ENCODE results near the gene ART5. TPM values are rescaled to one million over a fixed set of nuclear protein-coding genes. Genes with fewer than 3 reads are reported as not detected.

ART5 gene
- polyA plus RNA-seq, 1 experiment: 0.22 TPM

GRCh38 chr11:3639841-3640240, 2.0 kb downstream of the ART5 start:
- ChIA-PET POLR2A (no interaction called here), CTCF (no interaction called here)
- DNase-seq (ENCODE audit: low read depth, low spot score): no peak
- no peak for TF ChIP-seq CTCF (IDR thresholded peaks at IDR 0.05; ENCODE audit: low read depth, low read length)
- Histone ChIP-seq H3K9me3 (ENCODE audit: control insufficient read depth, insufficient read depth, low read length) (no peaks in the 10 kb centered on the region; the same call in 1 of the 2 replicates), H3K27ac (ENCODE audit: low read depth, low read length) (no peak overlapping the region), H3K27me3 (ENCODE audit: control insufficient read depth, insufficient read depth, low read length) (peaks cover 17% of the 10 kb centered on the region), H3K4me3 (ENCODE audit: low read depth, low read length) (no peak overlapping the region)

- Histone ChIP-seq H3K4me3 (ENCODE audit: low read depth, low read length) (no peak overlapping the region), H3K27me3 (ENCODE audit: control insufficient read depth, insufficient read depth, low read length) (peaks cover 20% of the 10 kb centered on the region), H3K9me3 (ENCODE audit: control insufficient read depth, insufficient read depth, low read length) (no peaks in the 10 kb centered on the region; the same call in 1 of the 2 replicates), H3K27ac (ENCODE audit: low read depth, low read length) (no peak overlapping the region)
- ChIA-PET CTCF (no interaction called here), POLR2A (no interaction called here)
- TF ChIP-seq CTCF (IDR thresholded peaks at IDR 0.05; ENCODE audit: low read depth, low read length): no peak
- DNase-seq (ENCODE audit: low read depth, low spot score): no peak
These were observed 3.3 kb downstream of the ART5 start for GRCh38 chr11:3638513-3638912.

- Histone ChIP-seq H3K27ac (ENCODE audit: low read depth, low read length) (no peak overlapping the region), H3K4me3 (ENCODE audit: low read depth, low read length) (no peak overlapping the region), H3K27me3 (ENCODE audit: control insufficient read depth, insufficient read depth, low read length) (peaks cover 22% of the 10 kb centered on the region), H3K9me3 (ENCODE audit: control insufficient read depth, insufficient read depth, low read length) (no peaks in the 10 kb centered on the region; the same call in 1 of the 2 replicates)
- ChIA-PET CTCF (no interaction called here), POLR2A (no interaction called here)
- DNase-seq (ENCODE audit: low read depth, low spot score): no peak
- no peak for TF ChIP-seq CTCF (IDR thresholded peaks at IDR 0.05; ENCODE audit: low read depth, low read length)
These were observed 4.6 kb downstream of the ART5 start for GRCh38 chr11:3637201-3637600.

DNA sequence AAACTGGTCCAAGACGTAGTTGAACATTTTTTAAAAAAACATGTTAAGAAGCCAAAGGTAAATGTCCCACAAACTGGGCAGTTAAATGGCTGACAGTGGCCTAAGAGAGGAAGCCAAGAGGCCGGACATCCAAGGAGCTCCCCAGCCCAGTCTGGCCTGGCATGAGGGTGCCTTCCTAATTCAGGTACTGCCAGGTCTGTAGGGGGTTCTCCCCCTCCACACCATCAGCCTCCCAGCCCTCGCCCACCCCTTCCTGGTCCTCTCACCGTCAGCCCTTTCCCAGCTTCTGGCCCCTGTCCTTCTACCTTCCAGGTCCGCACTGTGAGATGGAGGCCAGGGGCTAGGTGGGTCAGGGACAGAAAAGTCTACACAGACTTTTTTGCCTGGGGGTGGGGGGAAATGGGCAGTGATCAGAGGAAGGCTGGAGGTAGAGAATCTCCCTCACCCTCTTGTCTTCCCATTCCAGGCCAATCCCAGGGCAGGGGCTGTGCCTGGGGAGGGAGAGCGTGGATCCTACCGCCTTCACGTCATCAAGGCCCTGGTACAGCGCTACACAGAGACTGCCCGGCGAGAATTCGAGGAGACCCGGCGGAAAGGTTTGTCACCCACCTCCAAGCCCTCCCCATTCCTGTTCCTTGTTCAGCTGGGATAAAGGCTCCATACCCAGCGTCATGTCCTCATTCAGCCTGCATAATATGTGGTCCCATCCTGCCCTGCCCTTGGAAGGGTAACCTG, 6.0 kb downstream of the ART5 start:
- TF ChIP-seq CTCF (IDR thresholded peaks at IDR 0.05; ENCODE audit: low read depth, low read length): no peak
- Histone ChIP-seq H3K4me3 (ENCODE audit: low read depth, low read length) (no peak overlapping the region), H3K27me3 (ENCODE audit: control insufficient read depth, insufficient read depth, low read length) (peaks cover 17% of the 10 kb centered on the region), H3K9me3 (ENCODE audit: control insufficient read depth, insufficient read depth, low read length) (no peaks in the 10 kb centered on the region), H3K27ac (ENCODE audit: low read depth, low read length) (no peak overlapping the region)
- DNase-seq (ENCODE audit: low read depth, low spot score): no peak
- POLR2A ChIA-PET: no interaction called here
- CTCF ChIA-PET: no interaction called here

DNA sequence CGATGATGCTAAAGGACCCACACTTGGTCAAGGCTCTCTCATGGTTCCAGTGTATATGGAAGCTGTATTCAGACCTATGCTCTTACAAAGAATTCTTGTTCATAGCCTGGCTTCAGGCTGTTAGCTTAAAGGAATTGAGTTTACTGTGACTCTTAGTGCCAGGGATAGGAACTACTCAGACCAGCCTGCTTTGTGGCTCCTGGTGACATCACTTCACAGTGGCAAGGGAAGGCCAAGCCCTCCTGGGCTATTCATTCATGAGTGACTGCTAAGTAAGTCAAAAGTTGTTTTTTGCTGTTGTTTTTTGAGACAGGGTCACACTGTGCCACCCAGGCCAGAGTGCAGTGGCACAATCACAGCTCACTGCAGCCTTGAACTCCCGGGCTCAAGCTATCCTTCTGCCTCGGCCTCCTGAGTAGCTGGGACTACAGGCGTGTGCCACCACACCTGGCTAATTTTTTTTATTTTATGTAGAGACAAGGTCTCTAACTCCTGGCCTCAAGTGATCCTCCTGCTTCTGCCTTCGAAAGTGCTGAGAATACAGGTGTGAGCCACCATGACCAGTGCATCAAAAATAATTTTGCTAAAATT, 9.6 kb downstream of the ART5 start:
- no peak for TF ChIP-seq CTCF (IDR thresholded peaks at IDR 0.05; ENCODE audit: low read depth, low read length)
- ChIA-PET CTCF (interaction anchor here (1.2 kb wide), 1 partner anchor 22 kb away, joined by 4 read pairs; no protein-coding TSS in a partner anchor), POLR2A (no interaction called here)
- no peak for DNase-seq (ENCODE audit: low read depth, low spot score)
- H3K4me3 ChIP-seq (ENCODE audit: low read depth, low read length): no peak overlapping the region
- peaks cover 15% of the 10 kb centered on the region for H3K27me3 ChIP-seq (ENCODE audit: control insufficient read depth, insufficient read depth, low read length)
- no peak overlapping the region for H3K27ac ChIP-seq (ENCODE audit: low read depth, low read length)
- no peaks in the 10 kb centered on the region for H3K9me3 ChIP-seq (ENCODE audit: control insufficient read depth, insufficient read depth, low read length)

Measured in AG04450 (cell line).